HG02938 (cell line): Measurements from ENCODE around the gene CEPT1.
"Not testable (repeated sequence)": the region's sequence is repeated elsewhere in the genome, so short reads cannot be mapped to it uniquely, and the experiment has no call there.

Experiments
- ATAC-seq: cut with Tn5 transposase; IDR thresholded peaks from one replicate; pipeline ENCODE4 v1.9.1; 2021; ENCODE audit warnings: mild to moderate bottlenecking, moderate library complexity; ENCODE audit not compliant: unreplicated experiment

Gene CEPT1

DNA sequence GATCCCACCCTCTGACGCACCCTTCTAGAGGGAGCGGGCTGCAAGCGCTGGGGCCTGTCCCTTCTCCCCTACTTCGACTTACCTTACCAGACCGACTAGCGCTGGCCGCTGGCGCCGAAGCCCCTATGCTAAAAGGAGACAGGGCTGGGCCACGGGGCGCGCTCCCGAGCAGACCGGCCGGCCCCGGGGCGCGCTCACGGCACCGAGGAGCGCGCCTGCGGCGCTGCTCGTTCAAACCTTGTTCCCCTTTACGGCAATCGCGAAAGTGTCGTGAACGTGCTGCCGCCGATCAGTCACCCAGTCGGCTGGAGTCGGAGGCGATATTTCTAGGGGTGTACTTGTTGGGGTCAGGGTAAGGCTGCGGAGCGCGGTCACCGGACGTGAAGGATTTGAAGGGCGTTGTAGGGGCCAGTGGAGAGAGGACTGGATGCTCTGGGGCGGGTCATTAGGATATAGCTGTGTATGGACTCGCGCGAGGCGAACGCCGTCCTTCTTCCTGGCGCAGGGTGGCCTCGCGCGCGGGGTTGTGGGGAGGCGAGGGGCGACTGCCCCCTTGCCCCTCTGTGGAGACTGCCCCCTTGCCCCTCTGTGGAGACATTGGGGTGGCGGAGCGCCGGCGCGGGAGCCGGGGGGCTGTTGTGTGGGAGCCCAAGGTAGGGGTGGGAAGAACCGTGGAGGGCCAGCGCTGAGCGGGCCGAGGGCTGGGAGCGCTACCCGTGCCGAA lies at the start of gene CEPT1, which contains the start of gene DRAM2:
Gene CEPT1, plus strand, starts transcription at position 268 of the 724 bp plus-strand sequence. CDS start 7,492 bp downstream, outside the sequence.
Gene DRAM2, minus strand, starts transcription at position 138 of the 724 bp plus-strand sequence. CDS start 8,539 bp downstream, outside the sequence.
- peak; percentile 62 for ATAC-seq

- not testable (repeated sequence) for ATAC-seq
Observed at GRCh38 chr1:111095421-111095820, 44.6 kb upstream of the CEPT1 start.

GRCh38 chr1:111097356-111098099 lies 42.5 kb upstream of the CEPT1 start:
- ATAC-seq, result no peak

GRCh38 chr1:111099289-111099688 lies 40.7 kb upstream of the CEPT1 start:
- ATAC-seq, result no peak

DNA sequence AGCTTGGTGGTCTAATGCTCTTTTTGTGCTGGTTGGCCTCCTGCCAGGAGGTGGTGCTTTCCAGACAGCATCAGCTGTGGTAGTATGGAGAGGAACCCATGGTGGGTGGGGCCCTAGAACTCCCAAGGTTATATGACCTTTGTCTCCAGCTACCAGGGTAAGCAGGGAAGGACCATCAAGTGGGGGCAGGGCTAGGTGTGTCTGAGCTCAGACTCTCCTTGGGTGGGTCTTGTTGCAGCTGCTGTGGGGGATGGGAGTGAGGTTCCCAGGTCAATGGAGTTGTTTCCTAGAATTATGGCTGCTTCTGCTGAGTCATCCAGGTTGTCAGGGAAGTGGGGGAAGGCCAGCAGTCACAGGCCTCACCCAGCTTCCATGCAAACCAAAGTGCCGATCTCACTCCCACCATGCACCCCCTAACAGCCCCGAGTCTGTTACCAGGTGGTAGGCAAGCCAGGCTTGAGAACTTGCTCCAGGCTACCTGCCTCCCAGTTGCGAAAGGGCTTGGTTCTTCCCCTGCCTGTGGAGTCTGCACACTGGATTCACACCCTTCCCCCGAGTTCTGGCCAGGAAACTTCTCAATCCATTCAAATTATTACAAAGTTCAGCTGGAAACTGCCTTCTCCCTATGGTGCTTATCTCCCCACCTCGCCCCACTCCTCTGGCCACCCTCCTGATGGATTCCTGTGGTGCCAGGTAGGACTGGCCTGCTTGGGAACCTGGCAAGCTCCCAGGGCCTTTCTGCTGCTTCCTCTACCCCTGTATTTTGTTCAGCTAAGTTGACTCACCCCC lies 38.0 kb upstream of the CEPT1 start:
- no peak for ATAC-seq

DNA sequence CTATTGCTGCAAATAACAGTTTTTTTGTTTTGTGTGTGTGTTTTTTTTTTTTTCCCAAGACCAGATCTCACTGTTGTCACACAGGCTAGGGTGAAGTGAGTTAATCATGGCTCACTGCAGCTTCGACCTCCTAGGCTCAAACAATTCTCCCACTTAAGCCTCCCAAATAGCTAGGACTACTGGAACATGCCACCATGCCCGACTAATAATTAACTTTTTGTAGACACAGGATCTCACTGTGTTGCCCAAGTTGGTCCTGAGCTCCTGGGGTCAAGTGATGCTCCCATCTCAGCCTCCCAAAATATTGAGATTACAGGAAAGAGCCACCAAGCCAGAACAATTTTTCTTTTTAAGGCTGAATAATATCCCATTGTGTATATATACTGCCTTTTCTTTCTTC lies 35.0 kb upstream of the CEPT1 start:
- no peak for ATAC-seq

GRCh38 chr1:111110197-111110899 lies 29.7 kb upstream of the CEPT1 start:
- ATAC-seq, result no peak

DNA sequence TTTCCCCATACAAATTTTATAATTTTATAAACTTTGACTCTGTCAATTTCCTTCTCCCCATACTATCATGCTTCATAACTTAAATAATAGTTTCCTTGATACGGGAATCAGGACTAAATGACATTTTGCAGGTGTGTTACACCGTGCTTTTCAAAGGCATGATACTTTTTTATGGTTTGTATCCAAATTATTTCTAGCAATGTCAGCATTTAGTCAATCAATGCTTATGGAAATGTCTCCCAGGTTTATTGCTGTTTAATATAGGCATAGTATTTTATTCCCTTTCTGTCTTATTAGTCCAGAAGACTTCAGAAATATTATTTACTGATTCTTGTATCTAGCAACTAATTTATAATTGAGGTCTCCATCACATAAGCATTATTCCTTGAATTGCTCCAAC lies 23.5 kb upstream of the CEPT1 start:
- no peak for ATAC-seq

GRCh38 chr1:111126354-111126753 lies 13.7 kb upstream of the CEPT1 start:
- no peak for ATAC-seq

DNA sequence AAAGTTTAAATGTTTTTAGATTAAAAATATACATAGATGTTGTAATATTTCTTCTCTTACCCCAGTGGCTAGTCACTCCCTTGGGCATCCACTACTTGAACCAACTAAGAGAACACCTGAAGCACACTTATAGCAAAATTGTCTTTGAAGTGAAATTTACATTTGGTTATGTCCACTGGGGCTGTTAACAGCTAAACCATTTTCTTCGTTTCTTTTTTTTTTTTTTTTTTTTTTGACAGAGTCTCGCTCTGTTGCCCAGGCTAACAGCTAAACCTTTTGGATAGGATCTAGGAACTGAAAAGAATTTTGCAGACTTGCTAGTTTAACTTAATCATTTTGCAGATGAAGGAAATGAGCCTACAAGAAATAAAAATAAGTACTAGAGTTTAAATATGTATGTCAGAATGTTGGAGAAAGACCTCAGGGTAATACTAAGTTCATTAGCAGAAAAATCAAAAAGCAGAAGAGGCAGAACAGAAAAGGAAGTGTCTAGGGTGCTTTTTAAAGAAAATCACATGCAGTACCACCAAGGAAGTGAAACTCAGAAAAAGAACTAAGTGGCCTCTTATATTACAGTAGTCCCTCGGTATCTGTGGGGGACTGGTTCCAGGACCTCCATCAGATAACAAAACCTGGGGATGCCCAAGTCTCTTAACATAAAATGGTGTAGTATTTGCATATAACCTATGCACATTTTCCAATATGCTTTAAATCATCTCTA lies 11.9 kb upstream of the CEPT1 start:
- ATAC-seq, result peak; percentile 83

DNA sequence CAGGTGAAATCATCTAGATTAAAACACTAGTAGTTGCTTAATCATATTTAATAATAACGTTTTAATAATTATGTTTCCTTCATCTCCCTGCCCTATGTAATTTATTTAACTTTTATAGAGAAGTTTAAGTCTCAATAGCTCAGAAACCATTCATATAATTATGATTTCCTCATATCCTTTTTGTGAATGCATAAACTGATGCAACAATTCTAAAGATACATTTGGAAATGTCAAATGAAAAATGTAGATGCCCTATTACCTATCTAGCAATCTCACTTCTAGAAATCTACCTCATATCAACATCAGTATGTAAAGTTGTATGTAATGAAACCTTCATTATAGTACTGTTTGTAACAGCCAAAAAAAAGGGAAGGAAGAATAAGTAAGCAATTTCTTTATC lies 10.6 kb upstream of the CEPT1 start:
- ATAC-seq, result no peak

DNA sequence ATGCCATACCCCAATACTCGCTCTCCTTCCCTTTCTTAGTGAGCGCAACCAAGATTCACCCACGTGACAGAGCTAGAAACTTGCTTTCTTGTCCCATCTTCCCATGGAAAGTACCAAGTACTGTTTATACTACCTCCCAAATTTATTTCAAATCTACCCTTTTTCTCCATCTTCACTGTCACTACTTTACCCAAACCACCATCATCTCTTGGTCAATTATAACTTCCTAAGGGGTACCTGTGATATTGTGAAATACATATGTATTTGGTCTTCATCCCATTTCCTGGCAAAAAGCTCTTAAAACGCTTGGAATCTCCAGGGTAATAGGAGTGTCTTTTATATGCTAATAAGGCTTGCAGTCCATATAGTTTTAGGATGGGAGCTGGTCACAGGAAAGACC lies 8.3 kb upstream of the CEPT1 start:
- no peak for ATAC-seq

GRCh38 chr1:111133866-111134265 lies 6.2 kb upstream of the CEPT1 start:
- no peak for ATAC-seq

- ATAC-seq, result no peak
Observed at GRCh38 chr1:111139324-111139955, 583 bp upstream of the CEPT1 start.

DNA sequence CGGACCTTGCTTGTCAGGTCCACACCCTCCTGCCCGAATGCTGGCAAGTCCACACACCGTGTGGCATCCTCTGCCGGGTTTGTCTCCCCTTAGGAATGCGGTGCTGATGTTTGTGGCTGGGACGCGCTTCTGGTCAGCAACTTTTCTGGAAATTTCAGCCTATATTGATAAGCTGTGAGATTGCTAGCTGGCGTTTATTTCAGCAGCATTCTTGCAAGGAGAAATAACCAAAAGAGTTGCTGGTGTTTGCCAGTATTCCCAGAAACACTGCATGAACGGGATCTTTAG lies 601 bp downstream of the CEPT1 start:
- ATAC-seq, result no peak

DNA sequence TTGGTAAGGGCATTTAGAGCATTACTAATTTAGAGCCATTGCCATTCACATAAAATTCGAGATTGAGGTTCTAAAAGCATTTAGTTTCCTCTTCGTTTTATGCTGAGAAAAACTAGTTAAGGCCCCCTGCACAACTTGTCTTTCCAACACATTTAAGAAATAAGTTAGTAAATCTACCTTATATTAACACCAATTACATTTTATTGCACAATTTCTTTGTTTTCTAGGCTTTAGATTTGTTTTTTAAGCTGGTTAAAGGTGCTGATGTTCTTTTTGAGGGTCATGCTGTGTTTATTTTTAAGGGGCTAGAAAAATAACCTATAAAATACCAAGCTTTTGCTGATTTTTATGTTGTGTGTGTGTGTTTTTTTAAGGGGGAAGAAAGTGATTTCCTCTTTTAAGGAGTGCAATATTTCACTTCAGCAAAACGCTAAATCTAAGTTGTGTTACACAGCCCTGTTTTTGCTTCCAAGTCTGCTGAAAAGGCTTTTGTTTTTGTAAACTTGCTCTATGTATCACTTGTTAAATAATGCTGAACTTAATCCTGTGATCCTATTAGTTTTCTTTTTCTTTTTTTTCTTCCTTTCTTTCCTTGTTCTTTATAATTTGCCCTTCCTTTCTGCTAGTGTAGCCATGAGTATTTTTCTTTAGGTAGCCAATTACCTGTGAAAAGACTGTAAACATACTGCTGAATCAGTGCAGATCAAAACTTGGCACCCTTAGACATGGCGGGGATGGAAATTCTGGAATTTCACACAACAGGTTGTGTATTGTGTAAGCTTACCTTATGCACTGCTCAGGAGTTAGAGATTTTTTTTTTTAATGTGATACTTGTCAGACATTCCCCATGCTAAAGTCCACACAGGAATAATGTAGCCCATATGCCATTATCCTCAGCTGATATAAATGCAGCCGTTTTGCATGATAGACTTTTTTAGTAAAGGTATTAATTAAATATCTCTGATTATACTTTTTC lies 1.5 kb downstream of the CEPT1 start:
- ATAC-seq, result no peak

- ATAC-seq, result no peak
Observed at GRCh38 chr1:111142356-111142975, 2.4 kb downstream of the CEPT1 start.

- no peak for ATAC-seq
Observed at GRCh38 chr1:111145542-111145941, 5.5 kb downstream of the CEPT1 start.
